Measurements from ENCODE around the gene KRTAP12-1.
"Not testable (repeated sequence)": the region's sequence is repeated elsewhere in the genome, so short reads cannot be mapped to it uniquely, and the experiment has no call there.

KRTAP12-1 gene

DNA sequence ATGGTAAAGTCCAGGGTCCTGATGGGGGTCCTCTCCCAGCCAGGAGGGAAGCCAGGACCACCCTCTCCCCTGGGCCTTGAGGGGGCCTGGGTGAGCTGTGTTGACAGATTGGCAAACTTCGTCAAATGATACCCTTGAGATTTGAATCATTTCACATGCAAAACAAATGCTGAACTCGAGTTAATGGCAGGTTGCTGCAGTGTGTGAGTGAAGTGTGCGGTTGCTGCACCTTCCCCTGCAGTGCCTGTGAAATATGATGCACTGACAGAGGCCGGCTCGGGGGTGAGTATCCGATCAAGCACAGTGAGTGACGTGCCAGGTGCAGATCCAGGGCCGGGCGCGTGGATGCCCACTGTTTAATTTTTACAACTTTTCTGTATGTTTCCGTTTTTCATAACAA lies 5.7 kb upstream of the KRTAP12-1 start:
- H3K27ac ChIP-seq, result no peak overlapping the region
- no peaks in the 10 kb centered on the region for H4K20me1 ChIP-seq (ENCODE audit: insufficient read depth)
- H3K27me3 ChIP-seq (ENCODE audit: insufficient read depth, low read depth), result peaks cover 36% of the 10 kb centered on the region; the same call in 1 of the 2 replicates
- no peak overlapping the region for H2AFZ ChIP-seq (ENCODE audit: low read depth)
- no peak overlapping the region for H3K4me2 ChIP-seq
- no peak overlapping the region for H3K4me3 ChIP-seq (IDR thresholded peaks at IDR 0.05; ENCODE audit: insufficient read depth, low read depth, low read length)
- no peaks in the 10 kb centered on the region for H3K36me3 ChIP-seq (ENCODE audit: insufficient read depth)
- TF ChIP-seq, protein P1, sequence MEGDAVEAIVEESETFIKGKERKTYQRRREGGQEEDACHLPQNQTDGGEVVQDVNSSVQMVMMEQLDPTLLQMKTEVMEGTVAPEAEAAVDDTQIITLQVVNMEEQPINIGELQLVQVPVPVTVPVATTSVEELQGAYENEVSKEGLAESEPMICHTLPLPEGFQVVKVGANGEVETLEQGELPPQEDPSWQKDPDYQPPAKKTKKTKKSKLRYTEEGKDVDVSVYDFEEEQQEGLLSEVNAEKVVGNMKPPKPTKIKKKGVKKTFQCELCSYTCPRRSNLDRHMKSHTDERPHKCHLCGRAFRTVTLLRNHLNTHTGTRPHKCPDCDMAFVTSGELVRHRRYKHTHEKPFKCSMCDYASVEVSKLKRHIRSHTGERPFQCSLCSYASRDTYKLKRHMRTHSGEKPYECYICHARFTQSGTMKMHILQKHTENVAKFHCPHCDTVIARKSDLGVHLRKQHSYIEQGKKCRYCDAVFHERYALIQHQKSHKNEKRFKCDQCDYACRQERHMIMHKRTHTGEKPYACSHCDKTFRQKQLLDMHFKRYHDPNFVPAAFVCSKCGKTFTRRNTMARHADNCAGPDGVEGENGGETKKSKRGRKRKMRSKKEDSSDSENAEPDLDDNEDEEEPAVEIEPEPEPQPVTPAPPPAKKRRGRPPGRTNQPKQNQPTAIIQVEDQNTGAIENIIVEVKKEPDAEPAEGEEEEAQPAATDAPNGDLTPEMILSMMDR (conservative IDR thresholded peaks at IDR 0.05; ENCODE audit: low read depth, low read length), result no peak
- no peaks in the 10 kb centered on the region for H3K4me1 ChIP-seq (ENCODE audit: low read depth, poor library complexity, severe bottlenecking)
- H3K9ac ChIP-seq, result no peak overlapping the region
- no peaks in the 10 kb centered on the region for H3K79me2 ChIP-seq (ENCODE audit: insufficient read depth, low read depth)

DNA sequence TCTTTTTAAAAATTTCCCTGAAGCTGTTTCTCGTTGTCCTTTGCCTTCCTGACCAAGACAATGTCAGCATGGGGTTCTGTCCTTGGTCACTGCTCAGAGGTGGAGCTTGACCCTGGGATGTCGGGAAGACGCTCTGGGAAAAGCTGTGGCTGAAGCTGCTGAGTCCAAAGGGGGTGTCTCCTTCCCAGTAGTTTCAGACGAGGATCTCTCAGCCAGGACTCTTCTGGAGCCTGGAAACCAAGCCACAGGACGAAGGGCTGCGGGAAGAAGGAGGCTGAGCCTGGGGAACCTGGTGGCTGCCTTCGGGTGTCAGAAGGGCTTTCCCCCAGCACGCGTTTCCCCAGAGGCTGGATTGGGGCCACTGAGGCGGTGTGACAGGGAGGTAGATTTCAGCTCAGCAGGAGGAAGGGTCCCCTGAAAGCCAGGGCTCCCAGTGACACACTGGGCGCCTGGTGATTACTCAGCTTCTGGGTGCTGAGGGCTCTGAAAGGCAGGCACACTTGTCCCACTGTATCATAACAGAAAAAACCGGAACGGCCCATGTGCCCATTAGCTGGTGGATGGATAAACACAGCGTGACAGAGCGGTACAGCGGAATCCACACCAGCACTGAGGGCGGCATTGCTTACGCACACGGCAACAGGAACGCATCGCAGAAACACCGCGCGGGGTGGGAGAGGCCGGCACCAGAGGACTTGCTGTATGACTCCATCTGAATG lies 5.0 kb upstream of the KRTAP12-1 start:
- Histone ChIP-seq H3K9ac (no peak overlapping the region), H4K20me1 (ENCODE audit: insufficient read depth) (no peaks in the 10 kb centered on the region), H3K36me3 (ENCODE audit: insufficient read depth) (no peaks in the 10 kb centered on the region), H2AFZ (ENCODE audit: low read depth) (no peak overlapping the region), H3K27me3 (ENCODE audit: insufficient read depth, low read depth) (peaks cover 43% of the 10 kb centered on the region; the same call in 1 of the 2 replicates), H3K4me1 (ENCODE audit: low read depth, poor library complexity, severe bottlenecking) (no peaks in the 10 kb centered on the region), H3K79me2 (ENCODE audit: insufficient read depth, low read depth) (no peaks in the 10 kb centered on the region), H3K4me2 (no peak overlapping the region), H3K4me3 (IDR thresholded peaks at IDR 0.05; ENCODE audit: insufficient read depth, low read depth, low read length) (no peak overlapping the region), H3K27ac (no peak overlapping the region)
- TF ChIP-seq, protein P1 (conservative IDR thresholded peaks at IDR 0.05; ENCODE audit: low read depth, low read length), result no peak

DNA sequence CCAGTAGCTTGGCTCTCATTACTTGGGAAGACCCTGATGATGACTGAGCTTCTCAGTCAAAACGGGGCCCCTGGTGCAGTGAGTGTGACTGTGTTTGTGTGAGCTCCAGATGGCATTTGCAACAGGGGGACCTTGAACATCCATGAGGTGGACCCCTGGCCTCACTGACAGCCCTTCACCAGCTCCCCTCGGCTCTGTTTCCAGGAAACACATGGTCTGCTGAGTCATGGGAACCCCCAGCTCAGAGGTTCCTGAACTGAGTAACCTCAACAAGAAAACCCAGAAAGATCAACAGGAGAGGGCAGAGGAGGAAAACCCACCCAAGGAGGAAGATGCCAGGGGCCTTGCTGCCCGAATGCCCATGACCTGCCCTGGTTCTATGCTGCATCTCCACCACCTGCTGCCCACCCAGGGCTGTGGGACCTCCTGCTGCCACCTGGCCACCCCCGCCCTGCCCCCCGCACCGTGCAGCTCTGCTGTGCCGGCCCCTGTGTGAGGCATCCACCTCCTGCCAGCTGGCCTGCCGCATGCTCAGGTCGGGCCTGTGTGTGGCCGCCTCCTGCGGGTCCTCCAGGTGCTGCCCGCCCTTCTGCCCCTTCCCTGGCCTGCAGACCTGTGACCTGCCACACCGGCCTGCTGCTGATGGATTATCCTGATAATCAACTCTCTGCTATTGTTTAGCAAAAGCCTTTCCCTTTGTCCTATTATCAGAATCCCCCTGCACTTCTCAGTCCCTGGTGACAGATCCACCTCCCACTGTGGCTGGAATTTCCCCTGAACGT lies 4.2 kb upstream of the KRTAP12-1 start:
- Histone ChIP-seq H3K9ac (no peak overlapping the region), H3K27me3 (ENCODE audit: insufficient read depth, low read depth) (peaks cover 41% of the 10 kb centered on the region; the same call in 1 of the 2 replicates), H3K27ac (no peak overlapping the region), H3K4me2 (no peak overlapping the region), H2AFZ (ENCODE audit: low read depth) (no peak overlapping the region), H3K4me3 (IDR thresholded peaks at IDR 0.05; ENCODE audit: insufficient read depth, low read depth, low read length) (no peak overlapping the region), H3K4me1 (ENCODE audit: low read depth, poor library complexity, severe bottlenecking) (no peaks in the 10 kb centered on the region), H4K20me1 (ENCODE audit: insufficient read depth) (no peaks in the 10 kb centered on the region), H3K79me2 (ENCODE audit: insufficient read depth, low read depth) (no peaks in the 10 kb centered on the region), H3K36me3 (ENCODE audit: insufficient read depth) (no peaks in the 10 kb centered on the region)
- TF ChIP-seq, protein P1 (conservative IDR thresholded peaks at IDR 0.05; ENCODE audit: low read depth, low read length), result no peak

DNA sequence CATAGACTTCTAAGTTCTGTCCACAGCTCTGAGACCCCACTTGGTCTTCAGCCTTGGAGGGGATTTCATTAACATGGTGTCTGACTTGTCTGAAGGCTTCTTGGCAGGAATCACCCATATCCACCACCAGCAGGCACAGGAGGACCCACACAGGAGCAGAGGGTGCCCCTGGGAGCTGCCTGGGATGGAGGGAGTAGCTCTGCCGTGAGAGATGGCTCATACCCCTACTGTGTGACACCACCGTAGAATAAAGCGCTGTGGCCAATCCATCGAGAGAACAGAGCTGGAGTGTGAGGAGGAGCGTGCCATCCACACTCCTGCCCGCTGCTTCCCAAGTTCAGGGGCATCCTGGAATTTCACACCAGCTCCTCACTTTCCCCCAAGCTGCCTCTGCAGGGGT lies 3.1 kb upstream of the KRTAP12-1 start:
- not testable (repeated sequence) for H3K36me3 ChIP-seq (ENCODE audit: insufficient read depth); H3K4me3 ChIP-seq (IDR thresholded peaks at IDR 0.05; ENCODE audit: insufficient read depth, low read depth, low read length); H3K9ac ChIP-seq; H4K20me1 ChIP-seq (ENCODE audit: insufficient read depth); H3K79me2 ChIP-seq (ENCODE audit: insufficient read depth, low read depth); H2AFZ ChIP-seq (ENCODE audit: low read depth); H3K4me2 ChIP-seq; H3K4me1 ChIP-seq (ENCODE audit: low read depth, poor library complexity, severe bottlenecking); H3K27ac ChIP-seq
- peaks cover 51% of the 10 kb centered on the region; the same call in 1 of the 2 replicates for H3K27me3 ChIP-seq (ENCODE audit: insufficient read depth, low read depth)

Measured in KMS-11 (cell line).